OCI-LY1 (cell line): Measurements from ENCODE around the gene PKP3.
"Not testable (repeated sequence)": the region's sequence is repeated elsewhere in the genome, so short reads cannot be mapped to it uniquely, and the experiment has no call there.

Experiments used
- H2AFZ ChIP-seq: fragments of 200-600 bp; sonication (generic), shearing (Covaris generic); 2 replicates; pipeline ENCODE4 v1.6.0; 2014; ENCODE audit warnings: antibody characterized with exemption, mild to moderate bottlenecking, low read length
- H3F3A ChIP-seq: fragments of 200-600 bp; sonication (generic), shearing (Covaris generic); 2 replicates; pipeline ENCODE4 v1.6.0; 2014; ENCODE audit warnings: mild to moderate bottlenecking, antibody characterized with exemption, low read length, moderate library complexity; ENCODE audit not compliant: insufficient read depth
- H3K27ac ChIP-seq: fragments of 200-600 bp; sonication (generic); 2 replicates; pipeline ENCODE4 v1.5.1; 2014; ENCODE audit warnings: low read length, mixed run types, mild to moderate bottlenecking, low read depth; ENCODE audit not compliant: poor library complexity, severe bottlenecking
- H3K27me3 ChIP-seq: fragments of 200-600 bp; sonication (generic); 2 replicates; pipeline ENCODE4 v1.6.0; 2014; ENCODE audit warnings: antibody characterized with exemption, mild to moderate bottlenecking, low read length, moderate library complexity; ENCODE audit not compliant: insufficient read depth
- H3K36me3 ChIP-seq: fragments of 200-600 bp; sonication (generic); 2 replicates; pipeline ENCODE4 v1.6.1; 2014; ENCODE audit warnings: mild to moderate bottlenecking, antibody characterized with exemption, low read length, moderate library complexity, mixed read lengths; ENCODE audit not compliant: insufficient read depth
- H3K4me1 ChIP-seq: fragments of 200-600 bp; sonication (generic); 2 replicates; pipeline ENCODE4 v1.5.1; 2014; ENCODE audit warnings: mild to moderate bottlenecking, low read length, moderate library complexity; ENCODE audit not compliant: insufficient read depth, severe bottlenecking
- H3K4me2 ChIP-seq: fragments of 200-600 bp; sonication (generic), shearing (Covaris generic); 2 replicates; pipeline ENCODE4 v1.6.1; 2014; ENCODE audit warnings: low read length
- H3K4me3 ChIP-seq: fragments of 200-600 bp; sonication (generic); 2 replicates; pipeline ENCODE4 v1.5.1; 2014; ENCODE audit warnings: low read length, low read depth, mild to moderate bottlenecking, mixed read lengths; ENCODE audit not compliant: poor library complexity, severe bottlenecking
- H3K79me2 ChIP-seq: fragments of 200-600 bp; shearing (Covaris generic); 2 replicates; pipeline ENCODE4 v1.6.1; 2016; ENCODE audit warnings: mixed run types, low read length, mixed read lengths; ENCODE audit not compliant: insufficient read depth
- H3K9ac ChIP-seq: fragments of 200-600 bp; sonication (generic), shearing (Covaris generic); 2 replicates; pipeline ENCODE4 v1.6.1; 2014; ENCODE audit warnings: mild to moderate bottlenecking, low read length, mixed read lengths
- H3K9me2 ChIP-seq: fragments of 200-600 bp; sonication (generic), shearing (Covaris generic); 2 replicates; pipeline ENCODE4 v1.6.1; 2014; ENCODE audit warnings: low read depth, mild to moderate bottlenecking, low read length, mixed read lengths
- H3K9me3 ChIP-seq: fragments of 200-600 bp; shearing (Covaris generic); 2 replicates; pipeline ENCODE4 v1.6.1; 2014; ENCODE audit warnings: low read length, mixed read lengths
- H4K20me1 ChIP-seq: fragments of 200-600 bp; sonication (generic), shearing (Covaris generic); 2 replicates; pipeline ENCODE4 v1.6.0; 2016; ENCODE audit warnings: mild to moderate bottlenecking, low read length; ENCODE audit not compliant: insufficient read depth
- CTCF ChIP-seq: fragments of 200-600 bp; sonication (generic), shearing (Covaris generic); IDR thresholded peaks from 2 replicates; pipeline ENCODE4 v1.5.1; 2017; ENCODE audit warnings: mild to moderate bottlenecking, antibody characterized with exemption, low read length, moderate library complexity, mixed read lengths
- EZH2 ChIP-seq: fragments of 200-600 bp; sonication (generic), shearing (Covaris generic); IDR thresholded peaks from 2 replicates; pipeline ENCODE4 v1.8.0; 2017; ENCODE audit warnings: borderline replicate concordance, mixed run types, mild to moderate bottlenecking, antibody characterized with exemption, low read length, moderate library complexity, mixed read lengths

Gene PKP3

GRCh38 chr11:387193-387793 lies 6.7 kb upstream of the PKP3 start:
- Histone ChIP-seq H2AFZ (no peak overlapping the region), H3K27me3 (peaks cover 9% of the 10 kb centered on the region; the same call in 1 of the 2 replicates)
- no peak for TF ChIP-seq CTCF

GRCh38 chr11:389369-389768 lies 4.6 kb upstream of the PKP3 start:
- H3K79me2 ChIP-seq, H3F3A ChIP-seq, H3K27me3 ChIP-seq: not testable (repeated sequence)

More at GRCh38 chr11:387193-387793, 6.7 kb upstream of the PKP3 start:
- no peaks in the 10 kb centered on the region for H3K9me2 ChIP-seq
- no peak overlapping the region for H3K4me3 ChIP-seq
- H3K9ac ChIP-seq: no peak overlapping the region
- no peaks in the 10 kb centered on the region for H3K4me1 ChIP-seq
- H3K27ac ChIP-seq: no peak overlapping the region
- H3K9me3 ChIP-seq: peaks cover 4% of the 10 kb centered on the region; the same call in 1 of the 2 replicates
- no peaks in the 10 kb centered on the region for H3K79me2 ChIP-seq
- H4K20me1 ChIP-seq: no peaks in the 10 kb centered on the region
- H3K36me3 ChIP-seq: no peaks in the 10 kb centered on the region
- H3K4me2 ChIP-seq: no peak overlapping the region
- no peaks in the 10 kb centered on the region for H3F3A ChIP-seq

GRCh38 chr11:390175-390574 lies 3.8 kb upstream of the PKP3 start:
- peaks cover 4% of the 10 kb centered on the region; the same call in 1 of the 2 replicates for H3K9me3 ChIP-seq
- no peak overlapping the region for H2AFZ ChIP-seq
- no peaks in the 10 kb centered on the region for H3K79me2 ChIP-seq
- no peak overlapping the region for H3K4me2 ChIP-seq
- H3K9ac ChIP-seq: no peak overlapping the region
- no peaks in the 10 kb centered on the region for H4K20me1 ChIP-seq
- no peak overlapping the region for H3K27ac ChIP-seq
- H3K27me3 ChIP-seq: peaks cover 9% of the 10 kb centered on the region; the same call in 1 of the 2 replicates
- peak; percentile 30; the same call in 1 of the 2 replicates for TF ChIP-seq CTCF
- TF ChIP-seq EZH2: no peak
- no peaks in the 10 kb centered on the region for H3K36me3 ChIP-seq
- no peaks in the 10 kb centered on the region for H3F3A ChIP-seq
- H3K4me3 ChIP-seq: no peak overlapping the region
- H3K9me2 ChIP-seq: no peaks in the 10 kb centered on the region
- H3K4me1 ChIP-seq: no peaks in the 10 kb centered on the region

More at GRCh38 chr11:389369-389768, 4.6 kb upstream of the PKP3 start:
- H4K20me1 ChIP-seq, H3K4me3 ChIP-seq, H3K4me2 ChIP-seq, H3K36me3 ChIP-seq, H3K9ac ChIP-seq, H3K27ac ChIP-seq, H3K9me3 ChIP-seq, H3K4me1 ChIP-seq, H2AFZ ChIP-seq, H3K9me2 ChIP-seq: not testable (repeated sequence)
